SH-SY5Y (cell line): ENCODE results near the gene PRRC2C.

ENCODE experiments used
- GATA2 ChIP-seq: IDR thresholded peaks from 2 replicates; pipeline ENCODE4 v1.6.1; 2011; ENCODE audit warnings: mild to moderate bottlenecking, low read depth, low read length
- GATA3 ChIP-seq: IDR thresholded peaks from 2 replicates; pipeline ENCODE4 v1.6.1; 2011; ENCODE audit warnings: low read depth, mild to moderate bottlenecking, low read length, moderate library complexity

DNA sequence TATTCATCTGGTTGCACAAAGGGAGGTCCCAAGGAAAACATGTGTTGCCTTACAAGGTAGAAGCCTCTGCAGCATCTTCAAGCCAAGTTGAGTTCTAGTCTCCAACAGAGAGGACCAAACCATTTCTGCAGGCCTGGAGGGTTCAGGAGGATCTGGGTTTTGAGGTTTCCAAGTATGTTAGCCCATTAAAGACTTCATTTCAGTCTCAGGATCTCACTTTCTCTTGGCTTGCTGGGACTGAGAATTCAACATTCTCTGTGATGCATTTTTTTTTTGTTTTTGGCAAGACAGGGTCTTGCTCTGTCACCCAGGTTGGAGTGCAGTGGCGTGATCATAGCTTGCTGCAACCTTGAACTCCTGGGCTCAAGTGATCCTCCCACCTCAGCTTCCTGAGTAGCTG, 128.0 kb downstream of the PRRC2C start:
- no peak for TF ChIP-seq GATA3
- TF ChIP-seq GATA2: no peak
